Activated T-helper 9 cell treated with anti-CD3 and anti-CD28 coated beads, Interleukin-2, amount 50 U/mL, for 16 hours (primary cell): ENCODE data around the gene CT47A7.
"Not testable (repeated sequence)": the region's sequence is repeated elsewhere in the genome, so short reads cannot be mapped to it uniquely, and the experiment has no call there.

Source experiments
- DNase-seq: peaks from one replicate; pipeline ENCODE4 v3.0.0-alpha.2; 2020; ENCODE audit warnings: low read depth

Gene CT47A7

GRCh38 chrX:120956500-120956899 lies at the start of gene CT47A7:
CT47A7 (minus strand) TSS chrX:120956600; CDS start chrX:120956345, 255 bp downstream.
- not testable (repeated sequence) for DNase-seq

DNA sequence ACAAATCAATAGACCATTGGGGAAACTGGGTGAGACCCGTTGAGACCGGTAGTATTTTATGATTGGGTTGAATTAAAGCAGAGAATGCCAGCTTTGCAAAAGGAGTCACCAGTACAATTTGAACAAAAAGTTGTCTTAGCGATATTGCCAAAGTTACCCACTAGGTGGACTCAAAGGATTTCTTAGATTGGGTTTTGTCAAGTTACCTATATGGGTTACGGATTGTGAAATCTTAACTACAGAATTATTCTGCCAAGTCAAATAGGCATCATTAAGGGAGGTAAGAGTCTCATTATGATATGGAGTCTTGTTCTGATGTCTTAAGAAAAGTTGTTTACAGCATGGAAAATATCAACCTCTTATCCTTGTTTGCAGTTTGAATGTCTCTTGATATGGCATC lies 44.2 kb upstream of the CT47A7 start:
- no peak for DNase-seq

GRCh38 chrX:120999413-120999812 lies 43.0 kb upstream of the CT47A7 start:
- DNase-seq: no peak

DNA sequence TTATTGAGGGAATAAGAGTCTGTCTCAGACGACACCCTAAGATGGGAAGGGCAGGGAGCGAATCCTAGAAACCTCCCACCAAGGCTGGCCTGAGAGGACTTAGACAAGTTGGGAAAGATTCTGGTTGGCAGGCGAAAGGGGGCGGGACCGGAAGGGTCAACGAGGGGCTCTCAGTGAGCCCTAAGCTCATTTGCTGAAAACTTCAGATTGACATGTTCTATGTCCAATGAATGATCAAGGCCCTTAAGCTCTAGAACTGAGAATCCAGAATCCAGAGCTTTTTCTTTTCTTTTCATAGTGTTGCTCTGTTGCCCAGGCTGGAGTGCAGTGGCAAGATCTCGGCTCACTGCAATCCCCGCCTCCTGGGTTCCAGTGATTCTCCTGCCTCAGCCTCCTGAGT lies 29.3 kb upstream of the CT47A7 start, which contains the start of gene CT47A1:
TSS of gene CT47A1 (minus strand) at position 101 of the 400 bp plus-strand sequence. CDS start 231 bp downstream, outside the sequence.
- not testable (repeated sequence) for DNase-seq
